Activated gamma-delta T cell treated with Interleukin-2 at 50 U/mL for 16 hours (primary cell): ENCODE results near the gene CABP4.
A peak's percentile ranks its signal among the peaks of the same experiment; 100 is the strongest.

Experiments
- DNase-seq: peaks from one replicate; pipeline ENCODE4 v3.0.0-alpha.2; 2020

CABP4 gene

DNA sequence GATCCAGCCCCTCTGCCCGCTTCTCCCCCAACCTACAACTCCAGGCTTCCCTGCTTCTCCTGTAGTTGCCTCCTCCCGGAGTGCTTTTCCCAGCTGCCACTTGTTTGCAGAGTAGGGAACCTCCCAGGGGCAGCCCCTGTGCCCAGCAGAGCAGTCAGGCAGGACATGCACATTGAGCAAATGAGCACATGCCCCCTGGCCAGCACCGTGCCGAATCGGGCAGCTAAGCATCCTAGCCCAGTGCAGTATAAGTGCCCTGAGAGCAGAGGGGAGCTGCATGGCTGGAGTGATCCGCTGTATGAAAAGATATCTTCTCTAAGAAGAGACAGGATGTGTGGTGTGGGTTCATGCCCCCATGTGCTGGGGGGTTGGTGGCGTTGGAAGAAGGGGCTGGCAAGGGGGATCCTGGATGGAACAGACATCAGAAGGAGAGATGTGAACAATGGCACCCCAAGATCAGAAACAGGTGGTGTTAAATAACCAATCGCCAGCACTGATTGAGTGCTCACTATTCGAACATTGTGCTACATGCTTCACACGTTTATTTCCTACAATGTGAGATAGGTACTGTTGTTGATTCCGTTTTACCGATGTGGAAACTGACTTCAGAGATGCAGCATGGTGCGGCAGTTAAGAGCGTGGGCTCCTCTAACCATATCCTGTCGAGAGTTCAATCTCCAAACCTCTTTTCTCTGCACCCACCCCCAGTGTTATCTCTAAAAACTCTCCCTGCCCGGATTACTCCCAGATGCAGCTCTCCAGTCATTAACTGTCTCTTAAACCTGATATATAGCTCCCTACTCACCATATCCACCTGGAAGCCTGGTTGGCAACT is 28.9 kb downstream of the CABP4 start:
- DNase-seq: peak; percentile 36

DNA sequence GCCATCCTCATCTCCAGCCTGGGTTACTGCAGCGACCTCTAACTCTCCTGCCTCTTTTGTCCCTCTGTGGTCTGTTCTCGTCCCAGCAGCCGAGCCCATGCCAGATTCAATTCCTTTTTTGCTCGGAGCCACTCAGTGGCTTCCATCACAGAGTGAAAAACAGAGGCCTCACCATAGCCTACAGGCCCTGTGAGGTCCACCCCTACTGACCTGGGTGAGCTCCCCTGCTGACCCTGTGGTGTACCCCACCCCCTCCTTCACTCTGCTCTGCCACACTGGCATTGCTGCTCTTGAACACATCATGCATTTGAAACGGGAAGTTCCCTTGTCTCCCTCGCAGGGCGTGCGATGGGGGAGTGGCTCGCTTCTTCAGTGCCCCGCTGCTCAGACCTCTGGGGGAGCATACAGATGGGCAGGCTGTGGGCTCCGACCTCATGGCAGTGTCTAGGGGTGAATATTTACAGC is 29.7 kb downstream of the CABP4 start:
- DNase-seq: peak; percentile 52

- peak; percentile 30 for DNase-seq
Observed at GRCh38 chr11:67485873-67486361, 30.8 kb downstream of the CABP4 start.

GRCh38 chr11:67486481-67487195 is 31.5 kb downstream of the CABP4 start:
- DNase-seq: peak; percentile 13

DNA sequence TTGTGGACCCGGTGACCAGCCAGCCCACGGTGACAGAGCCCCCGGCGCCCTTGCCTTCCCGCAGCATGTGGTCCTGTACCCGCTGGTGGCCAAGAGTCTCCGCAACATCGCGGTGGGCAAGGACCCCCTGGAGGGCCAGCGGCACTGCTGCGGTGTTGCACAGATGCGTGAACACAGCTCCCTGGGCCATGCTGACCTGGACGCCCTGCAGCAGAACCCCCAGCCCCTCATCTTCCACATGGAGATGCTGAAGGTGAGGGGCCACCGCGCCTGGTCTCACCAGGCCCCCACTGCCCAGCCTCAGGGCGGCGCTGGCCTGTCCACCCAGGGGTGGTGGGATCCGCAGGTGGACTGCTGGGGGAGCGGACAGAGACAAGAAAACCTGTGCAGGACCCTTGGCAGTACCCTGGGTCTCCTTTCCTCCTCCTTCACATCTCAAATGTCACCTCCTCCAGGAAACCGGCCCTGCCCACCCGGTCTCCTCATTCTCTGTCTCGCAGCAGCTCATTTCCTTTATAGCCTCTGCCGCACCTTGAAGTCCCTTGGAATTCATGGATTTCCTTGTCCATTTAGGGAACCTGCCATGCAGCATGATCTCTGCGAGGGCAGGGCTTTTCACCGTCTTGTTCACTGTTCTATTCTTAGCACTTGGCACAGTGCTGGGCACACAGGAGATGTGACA is 34.2 kb downstream of the CABP4 start:
- no peak for DNase-seq

- no peak for DNase-seq
Observed at GRCh38 chr11:67489885-67490726, 35.0 kb downstream of the CABP4 start.

GRCh38 chr11:67490727-67491065 is 35.5 kb downstream of the CABP4 start:
- DNase-seq: no peak

GRCh38 chr11:67491276-67492068 is 36.3 kb downstream of the CABP4 start:
- DNase-seq: no peak

- no peak for DNase-seq
Observed at GRCh38 chr11:67492069-67492727, 37.0 kb downstream of the CABP4 start.

- DNase-seq: no peak
Observed at GRCh38 chr11:67492801-67493547, 37.8 kb downstream of the CABP4 start.

DNA sequence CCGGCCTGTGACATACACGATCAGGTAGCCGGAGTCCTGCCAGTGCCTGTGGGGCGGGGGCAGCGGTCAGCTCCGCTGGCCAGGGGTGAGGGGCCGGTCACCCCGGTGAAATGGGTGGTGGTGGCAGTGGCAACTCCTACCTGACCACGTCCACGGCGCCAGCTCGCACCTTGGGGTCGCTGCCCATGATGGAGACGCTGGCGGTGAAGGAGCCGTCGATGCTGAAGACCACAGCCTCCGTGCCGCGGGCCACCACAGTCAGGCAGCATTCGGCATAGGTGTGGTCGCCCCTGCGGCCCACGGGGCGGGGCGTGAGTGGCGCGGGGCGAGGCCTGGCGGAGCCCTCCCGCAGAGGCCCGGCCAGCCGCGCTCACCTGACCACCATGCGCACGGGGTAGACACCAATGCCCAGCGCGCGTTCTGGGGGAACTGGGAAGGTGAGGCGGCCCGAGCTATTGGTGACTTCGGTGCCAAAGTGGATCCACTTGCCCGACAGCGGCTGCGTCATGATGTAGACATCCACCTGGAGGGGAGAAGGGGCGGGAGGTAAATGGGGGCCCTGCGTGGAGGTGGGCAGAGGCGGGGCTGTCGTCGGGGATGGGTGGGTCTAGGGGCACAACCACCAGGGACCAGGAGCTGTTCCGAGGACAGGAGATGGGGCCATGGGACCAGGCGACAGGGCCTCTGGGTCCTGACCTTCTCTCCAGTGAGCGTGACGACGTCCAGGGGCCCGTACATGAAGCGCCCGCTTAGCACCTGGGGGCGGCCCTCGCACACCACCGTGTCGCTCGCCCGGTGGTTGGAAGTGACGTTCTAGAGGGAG is 38.6 kb downstream of the CABP4 start:
- DNase-seq: no peak

GRCh38 chr11:67494371-67495233 is 39.4 kb downstream of the CABP4 start:
- no peak for DNase-seq

GRCh38 chr11:67495234-67496005 is 40.3 kb downstream of the CABP4 start:
- DNase-seq: no peak

GRCh38 chr11:67496113-67496512 is 41.0 kb downstream of the CABP4 start:
- DNase-seq: no peak

DNA sequence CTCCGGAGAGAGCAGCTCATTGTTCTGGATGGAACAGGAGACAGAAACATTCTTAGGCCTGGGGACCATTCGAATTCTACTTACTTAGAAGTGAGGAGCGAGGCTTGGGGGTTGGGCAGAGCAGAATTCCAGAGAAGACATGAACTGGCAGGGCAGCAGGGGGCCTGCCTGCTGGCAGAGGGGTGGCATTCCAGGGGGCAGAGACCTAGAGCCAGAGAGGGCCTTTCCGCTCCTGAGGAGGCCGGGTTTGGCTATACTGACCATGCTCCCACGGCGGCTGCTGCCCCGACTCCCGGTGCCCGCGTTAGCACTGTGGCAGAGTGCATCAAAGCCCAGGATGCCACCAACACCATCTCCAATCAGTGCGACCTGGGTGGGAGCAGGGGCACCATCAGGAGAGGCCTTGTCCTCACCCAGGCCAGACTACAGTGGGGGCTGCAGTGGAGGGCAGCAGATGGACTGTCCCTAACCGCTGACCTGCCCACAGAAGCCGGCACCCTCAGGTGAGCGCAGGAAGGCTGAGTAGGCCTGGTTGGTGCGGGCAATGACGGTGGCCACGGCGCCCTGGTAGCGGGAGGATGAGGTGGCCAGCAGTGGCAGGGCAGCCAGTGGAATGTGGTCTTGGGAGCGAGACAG is 42.6 kb downstream of the CABP4 start:
- no peak for DNase-seq

DNA sequence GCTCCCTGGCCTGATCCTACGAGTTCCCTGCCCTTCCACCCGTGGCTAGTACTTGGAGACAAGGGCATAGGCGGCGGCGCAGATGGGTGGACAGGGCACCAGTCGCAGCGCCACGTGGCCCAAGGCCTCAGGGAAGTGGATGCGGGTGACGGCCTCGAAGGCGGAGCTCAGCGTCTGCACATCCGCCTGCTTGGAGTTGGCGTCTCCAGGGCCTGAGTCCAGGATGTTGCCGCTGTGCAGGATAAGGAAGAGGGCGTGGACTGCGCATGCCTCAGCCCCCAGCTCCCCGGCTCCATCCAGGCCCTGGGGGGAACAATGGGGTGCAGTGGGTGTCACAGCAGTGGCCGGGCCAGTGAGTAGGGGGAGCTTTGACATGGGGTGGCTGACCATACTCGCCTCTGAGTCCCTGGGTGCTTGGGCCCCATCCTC is 43.4 kb downstream of the CABP4 start:
- no peak for DNase-seq
